Panc1 (cell line): ENCODE data around the gene CHAC1. TPM values are rescaled to one million over a fixed set of nuclear protein-coding genes. Genes with fewer than 3 reads are reported as not detected.
A peak's percentile ranks its signal among the peaks of the same experiment; 100 is the strongest.

Experiments
- ATAC-seq: fragments of 200-7000 bp; cut with Tn5 transposase; 2 replicates; pipeline ENCODE4 v1.9.1; 2020; ENCODE audit warnings: mild to moderate bottlenecking, moderate library complexity
- BruUV-seq: library from RNA; stranded (reverse); fragments of 400-500 nt; replicated peaks from 2 replicates; lab custom pipeline; 2021; lab: Mats Ljungman, UMichigan
- CTCF ChIA-PET: fragments of 300-600 bp; sonication (Branson Sonifier 250); formaldehyde crosslinking; loops from one replicate; lab custom pipeline; 2022; ENCODE audit warnings: antibody characterized with exemption; lab: Charles Lee
- POLR2A ChIA-PET: fragments of 300-600 bp; sonication (Branson Sonifier 250); formaldehyde crosslinking; loops from one replicate; lab custom pipeline; 2022; ENCODE audit warnings: antibody characterized with exemption; lab: Charles Lee
- DNase-seq: peaks from one replicate; pipeline ENCODE4 v3.0.0-alpha.2; 2010; ENCODE audit warnings: low read depth, low spot score
- H3K27ac ChIP-seq: 2 replicates; pipeline ENCODE4 v1.5.1; 2011; ENCODE audit warnings: mild to moderate bottlenecking, low read length, inconsistent platforms
- H3K27me3 ChIP-seq: fragments of 200-500 bp; sonication (Bioruptor generic); 2 replicates; pipeline ENCODE4 v1.6.0; 2014; ENCODE audit warnings: low read length, inconsistent platforms; ENCODE audit not compliant: control insufficient read depth, insufficient read depth
- H3K36me3 ChIP-seq: fragments of 200-500 bp; sonication (Bioruptor generic); 2 replicates; pipeline ENCODE4 v1.5.1; 2014; ENCODE audit warnings: inconsistent platforms, mild to moderate bottlenecking, low read length, moderate library complexity; ENCODE audit not compliant: control insufficient read depth, insufficient read depth
- H3K4me1 ChIP-seq: 2 replicates; pipeline ENCODE4 v1.5.1; 2011; ENCODE audit warnings: inconsistent platforms, mild to moderate bottlenecking, low read length, moderate library complexity; ENCODE audit not compliant: control insufficient read depth, insufficient read depth
- H3K4me3 ChIP-seq, 2 experiments: 2 replicates each; pipeline ENCODE4 v1.5.1; 2011 to 2012; ENCODE audit warnings: low read depth in 2 of 2, low read length in 2 of 2, mild to moderate bottlenecking in 2 of 2, inconsistent platforms in 1 of 2, moderate library complexity in 1 of 2
- H3K9me3 ChIP-seq: fragments of 200-500 bp; sonication (Bioruptor generic); 2 replicates; pipeline ENCODE4 v1.5.1; 2014; ENCODE audit warnings: low read depth, mild to moderate bottlenecking, inconsistent platforms, low read length, moderate library complexity; ENCODE audit not compliant: control insufficient read depth, insufficient read depth
- CTCF ChIP-seq: fragments of 450-650 bp; IDR thresholded peaks from 2 replicates; pipeline ENCODE4 v1.5.1; 2017; ENCODE audit warnings: mild to moderate bottlenecking
- POLR2AphosphoS5 ChIP-seq: IDR thresholded peaks from 2 replicates; pipeline ENCODE4 v1.6.1; 2012; ENCODE audit warnings: mild to moderate bottlenecking, low read depth, low read length, moderate library complexity
- REST ChIP-seq, 2 experiments: IDR thresholded peaks; 2 replicates each; pipeline ENCODE4 v1.6.1; 2011 to 2012; ENCODE audit warnings: low read depth in 2 of 2, control low read depth in 1 of 2, low read length in 1 of 2, mild to moderate bottlenecking in 1 of 2, moderate library complexity in 1 of 2; ENCODE audit not compliant: insufficient read depth in 1 of 2
- SIN3A ChIP-seq: IDR thresholded peaks from 2 replicates; pipeline ENCODE4 v1.6.1; 2012; ENCODE audit warnings: low read depth, mild to moderate bottlenecking, low read length, moderate library complexity, borderline replicate concordance; ENCODE audit not compliant: insufficient read depth
- TCF7L2 ChIP-seq: IDR thresholded peaks from 2 replicates; pipeline ENCODE4 v1.6.1; 2011; ENCODE audit warnings: mild to moderate bottlenecking, low read depth, low read length, inconsistent platforms
- in situ Hi-C: cut with HindIII; loops from 2 replicates; pipeline ENCODE4 v1.10.0; 2016; ENCODE audit warnings: low sequenced_read_pairs, low pct_unique_long_range_greater_than_20kb
- intact Hi-C: fragments of 100-400 bp; cut with micrococcal nuclease; formaldehyde crosslinking; loops from one replicate; pipeline ENCODE4 v1.10.0; 2022; ENCODE audit not compliant: unreplicated experiment
- total RNA-seq: library from RNA; stranded (reverse); gene quantifications from one replicate; pipeline ENCODE4 v1.2.1, GENCODE V29; 2021; ENCODE audit not compliant: unreplicated experiment

Gene CHAC1
- total RNA-seq, 1 experiment from 2014 or later, result 15.5 TPM

DNA sequence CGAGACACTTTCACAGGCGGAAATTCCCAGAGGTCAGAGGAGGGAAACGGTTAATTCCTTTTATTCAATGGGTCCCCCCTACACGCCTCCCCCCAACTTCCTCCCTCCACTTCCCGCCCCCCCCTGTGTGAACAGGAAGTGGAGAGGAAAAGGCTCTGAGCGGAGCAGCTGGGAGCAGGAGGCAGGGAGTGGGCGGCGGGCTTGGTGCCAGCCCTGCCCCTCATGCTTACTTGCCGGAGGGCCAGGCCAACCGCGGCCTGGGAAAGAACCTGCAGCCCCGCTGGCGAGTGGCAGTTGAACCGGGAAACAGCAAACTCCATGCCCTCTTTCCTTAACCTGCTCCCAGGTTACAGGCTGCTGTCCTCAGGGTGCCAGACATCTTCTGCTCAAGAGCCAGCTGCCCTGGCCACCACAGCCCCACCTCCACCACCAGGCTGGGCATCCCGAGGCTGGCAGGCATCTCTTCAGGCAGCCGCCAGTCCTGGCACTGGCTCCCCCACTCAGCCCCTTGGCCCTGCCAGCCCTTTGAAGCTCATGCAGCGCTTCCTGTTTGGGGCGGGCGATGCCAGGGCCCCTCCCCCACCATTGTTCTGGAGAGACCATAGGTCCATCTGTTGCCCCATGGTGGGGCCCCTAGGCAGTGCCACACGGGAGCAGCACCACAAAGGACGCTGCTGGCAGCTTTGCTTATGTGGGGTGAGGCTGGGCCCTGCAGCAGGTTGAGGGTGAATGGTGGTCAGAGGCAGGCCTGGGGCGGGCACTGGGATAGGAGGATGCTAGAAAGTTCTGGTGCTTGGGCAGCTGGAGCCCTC lies 46.1 kb upstream of the CHAC1 start:
- intact Hi-C loops (no loop called here), in situ Hi-C loops (no loop called here)
- Histone ChIP-seq H3K27ac (peak overlapping the region; percentile 83), H3K4me1 (peaks cover 24% of the 10 kb centered on the region), H3K4me3 (peak overlapping the region; percentile 41 to 63), H3K36me3 (no peaks in the 10 kb centered on the region), H3K9me3 (no peaks in the 10 kb centered on the region), H3K27me3 (no peaks in the 10 kb centered on the region)
- ATAC-seq, result no peak
- CTCF ChIA-PET, result interaction anchor here (0.5 to 1.2 kb wide), 4 partner anchors 26 to 400 kb away, joined by 3 to 6 read pairs (median 4); no protein-coding TSS in a partner anchor
- BruUV-seq, result no TSS peak
- no peak for TF ChIP-seq SIN3A
- DNase-seq, result no peak
- POLR2A ChIA-PET, result interaction anchor here (0.5 kb wide), 1 partner anchor 9 kb away, joined by 3 read pairs; no protein-coding TSS in a partner anchor

GRCh38 chr15:40908095-40908494 lies 45.2 kb upstream of the CHAC1 start:
- TF ChIP-seq REST (IDR thresholded peaks at IDR 0.05; ENCODE audit: insufficient read depth in 1 of 2, low read depth in 2 of 2, low read length in 1 of 2), result no peak
- no peak for TF ChIP-seq TCF7L2
- no peak for TF ChIP-seq CTCF
- TF ChIP-seq SIN3A, result no peak
- no peak for TF ChIP-seq POLR2AphosphoS5
- no peak overlapping the region for H3K4me3 ChIP-seq
- POLR2A ChIA-PET, result no interaction called here
- H3K27ac ChIP-seq, result no peak overlapping the region
- DNase-seq (no peak), ATAC-seq (no peak)
- in situ Hi-C loops, result no loop called here
- no peaks in the 10 kb centered on the region for H3K9me3 ChIP-seq
- CTCF ChIA-PET, result interaction anchor here (0.5 to 0.6 kb wide), 2 partner anchors 26 to 401 kb away, joined by 3 to 5 read pairs; no protein-coding TSS in a partner anchor
- no TSS peak for BruUV-seq
- H3K36me3 ChIP-seq, result no peaks in the 10 kb centered on the region
- H3K4me1 ChIP-seq, result peaks cover 24% of the 10 kb centered on the region
- intact Hi-C loops, result no loop called here
- no peaks in the 10 kb centered on the region for H3K27me3 ChIP-seq
